Measurements from ENCODE around the gene NUDT9. TPM values are rescaled to one million over a fixed set of nuclear protein-coding genes. Genes with fewer than 3 reads are reported as not detected.
"Not testable (repeated sequence)": the region's sequence is repeated elsewhere in the genome, so short reads cannot be mapped to it uniquely, and the experiment has no call there.

NUDT9 gene
- total RNA-seq, 1 experiment from 2014 or later, result 25.4 TPM

DNA sequence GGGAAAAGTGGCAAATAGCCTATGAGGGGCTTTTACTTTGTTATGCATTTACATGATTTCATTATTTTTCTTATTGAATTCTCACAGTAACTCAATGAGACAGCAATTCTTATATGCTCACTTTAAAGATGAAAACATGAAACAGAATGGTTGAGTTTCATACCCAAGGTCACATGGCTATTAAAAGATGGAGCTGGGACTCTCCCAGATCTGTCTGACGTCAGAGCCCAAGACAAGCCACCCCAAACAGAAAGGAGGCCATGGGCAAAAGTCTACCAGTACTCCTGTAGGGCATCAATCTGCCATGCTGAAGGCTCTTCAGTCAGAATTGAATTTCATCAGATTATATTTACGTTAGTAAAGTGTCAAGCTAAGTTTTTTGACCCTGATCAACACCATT lies 44.6 kb upstream of the NUDT9 start (continued):
- TF ChIP-seq, protein P1, sequence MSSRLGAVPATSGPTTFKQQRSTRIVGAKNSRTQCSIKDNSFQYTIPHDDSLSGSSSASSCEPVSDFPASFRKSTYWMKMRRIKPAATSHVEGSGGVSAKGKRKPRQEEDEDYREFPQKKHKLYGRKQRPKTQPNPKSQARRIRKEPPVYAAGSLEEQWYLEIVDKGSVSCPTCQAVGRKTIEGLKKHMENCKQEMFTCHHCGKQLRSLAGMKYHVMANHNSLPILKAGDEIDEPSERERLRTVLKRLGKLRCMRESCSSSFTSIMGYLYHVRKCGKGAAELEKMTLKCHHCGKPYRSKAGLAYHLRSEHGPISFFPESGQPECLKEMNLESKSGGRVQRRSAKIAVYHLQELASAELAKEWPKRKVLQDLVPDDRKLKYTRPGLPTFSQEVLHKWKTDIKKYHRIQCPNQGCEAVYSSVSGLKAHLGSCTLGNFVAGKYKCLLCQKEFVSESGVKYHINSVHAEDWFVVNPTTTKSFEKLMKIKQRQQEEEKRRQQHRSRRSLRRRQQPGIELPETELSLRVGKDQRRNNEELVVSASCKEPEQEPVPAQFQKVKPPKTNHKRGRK (CRISPR knock-in tag; IDR thresholded peaks at IDR 0.05; ENCODE audit: borderline replicate concordance), result no peak
- TF ChIP-seq OVOL2 (CRISPR knock-in tag; IDR thresholded peaks at IDR 0.05; ENCODE audit: borderline replicate concordance), result no peak

DNA sequence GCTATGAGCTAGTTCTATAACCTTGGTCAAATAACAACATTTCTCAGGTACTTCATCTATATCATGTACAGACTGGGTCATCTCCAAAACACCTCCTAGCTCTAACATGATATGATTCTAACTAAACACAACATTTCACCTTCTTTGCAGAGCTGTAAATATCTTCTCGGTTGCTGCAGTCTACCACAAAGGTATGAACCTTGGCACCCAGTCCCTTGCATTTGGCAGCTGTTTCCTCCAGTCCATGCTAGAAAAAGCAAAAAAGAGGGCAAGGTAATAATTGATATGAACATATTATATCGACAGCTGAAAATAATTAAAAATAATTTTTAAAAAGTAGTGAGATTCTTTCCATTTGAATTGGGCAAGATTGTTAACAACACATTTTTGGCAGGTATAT lies 40.3 kb upstream of the NUDT9 start:
- H3K27ac Mint-ChIP-seq, result no peak overlapping the region
- peaks cover 30% of the 10 kb centered on the region for H3K36me3 Mint-ChIP-seq
- no peak for ATAC-seq

DNA sequence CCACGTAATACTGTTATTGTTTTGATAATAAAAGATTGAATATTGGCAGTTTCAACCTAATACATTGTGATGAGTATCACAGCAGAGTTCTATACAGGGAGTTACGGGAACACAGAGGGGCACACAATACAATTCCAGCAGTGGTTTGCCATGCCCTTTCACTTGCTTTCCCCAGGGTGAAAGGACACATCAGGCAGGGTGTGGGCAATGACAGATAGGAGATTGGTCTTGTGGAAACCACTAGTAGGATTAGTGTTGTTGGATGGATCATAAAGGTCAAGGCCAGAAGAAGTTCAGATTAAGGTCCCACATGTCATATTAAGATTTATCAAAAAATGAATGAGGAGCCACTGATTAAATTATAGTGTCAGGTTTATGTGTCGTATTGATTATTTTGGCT lies 39.4 kb upstream of the NUDT9 start:
- Mint-ChIP-seq H3K4me1 (no peaks in the 10 kb centered on the region), H3K4me3 (no peak overlapping the region), H3K9me3 (peaks cover 25% of the 10 kb centered on the region), H3K27ac (no peak overlapping the region), H3K27me3 (ENCODE audit: low read depth) (no peaks in the 10 kb centered on the region), H3K36me3 (peaks cover 30% of the 10 kb centered on the region)
- ATAC-seq, result no peak
- POLR2A ChIA-PET, result no interaction called here
- CTCF ChIA-PET, result no interaction called here
- TF ChIP-seq FOXP1 (CRISPR knock-in tag; IDR thresholded peaks at IDR 0.05; ENCODE audit: borderline replicate concordance), result no peak
- TF ChIP-seq, protein P2, sequence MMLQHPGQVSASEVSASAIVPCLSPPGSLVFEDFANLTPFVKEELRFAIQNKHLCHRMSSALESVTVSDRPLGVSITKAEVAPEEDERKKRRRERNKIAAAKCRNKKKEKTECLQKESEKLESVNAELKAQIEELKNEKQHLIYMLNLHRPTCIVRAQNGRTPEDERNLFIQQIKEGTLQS (CRISPR knock-in tag; conservative IDR thresholded peaks at IDR 0.05), result no peak
- TF ChIP-seq, protein P3, sequence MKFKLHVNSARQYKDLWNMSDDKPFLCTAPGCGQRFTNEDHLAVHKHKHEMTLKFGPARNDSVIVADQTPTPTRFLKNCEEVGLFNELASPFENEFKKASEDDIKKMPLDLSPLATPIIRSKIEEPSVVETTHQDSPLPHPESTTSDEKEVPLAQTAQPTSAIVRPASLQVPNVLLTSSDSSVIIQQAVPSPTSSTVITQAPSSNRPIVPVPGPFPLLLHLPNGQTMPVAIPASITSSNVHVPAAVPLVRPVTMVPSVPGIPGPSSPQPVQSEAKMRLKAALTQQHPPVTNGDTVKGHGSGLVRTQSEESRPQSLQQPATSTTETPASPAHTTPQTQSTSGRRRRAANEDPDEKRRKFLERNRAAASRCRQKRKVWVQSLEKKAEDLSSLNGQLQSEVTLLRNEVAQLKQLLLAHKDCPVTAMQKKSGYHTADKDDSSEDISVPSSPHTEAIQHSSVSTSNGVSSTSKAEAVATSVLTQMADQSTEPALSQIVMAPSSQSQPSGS (CRISPR knock-in tag; IDR thresholded peaks at IDR 0.05; ENCODE audit: borderline replicate concordance, low read depth), result no peak
- TF ChIP-seq ETV6 (CRISPR knock-in tag; IDR thresholded peaks at IDR 0.05), result no peak
- TF ChIP-seq JAZF1 (CRISPR knock-in tag; IDR thresholded peaks at IDR 0.05), result no peak
- TF ChIP-seq, protein P4, sequence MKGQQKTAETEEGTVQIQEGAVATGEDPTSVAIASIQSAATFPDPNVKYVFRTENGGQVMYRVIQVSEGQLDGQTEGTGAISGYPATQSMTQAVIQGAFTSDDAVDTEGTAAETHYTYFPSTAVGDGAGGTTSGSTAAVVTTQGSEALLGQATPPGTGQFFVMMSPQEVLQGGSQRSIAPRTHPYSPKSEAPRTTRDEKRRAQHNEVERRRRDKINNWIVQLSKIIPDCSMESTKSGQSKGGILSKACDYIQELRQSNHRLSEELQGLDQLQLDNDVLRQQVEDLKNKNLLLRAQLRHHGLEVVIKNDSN (CRISPR knock-in tag; IDR thresholded peaks at IDR 0.05), result no peak
- TF ChIP-seq CBFB (CRISPR knock-in tag; IDR thresholded peaks at IDR 0.05; ENCODE audit: low read depth), result no peak
- no peak for TF ChIP-seq GRHL2 (CRISPR knock-in tag; IDR thresholded peaks at IDR 0.05; ENCODE audit: insufficient replicate concordance, severe bottlenecking)
- TF ChIP-seq, protein P5, sequence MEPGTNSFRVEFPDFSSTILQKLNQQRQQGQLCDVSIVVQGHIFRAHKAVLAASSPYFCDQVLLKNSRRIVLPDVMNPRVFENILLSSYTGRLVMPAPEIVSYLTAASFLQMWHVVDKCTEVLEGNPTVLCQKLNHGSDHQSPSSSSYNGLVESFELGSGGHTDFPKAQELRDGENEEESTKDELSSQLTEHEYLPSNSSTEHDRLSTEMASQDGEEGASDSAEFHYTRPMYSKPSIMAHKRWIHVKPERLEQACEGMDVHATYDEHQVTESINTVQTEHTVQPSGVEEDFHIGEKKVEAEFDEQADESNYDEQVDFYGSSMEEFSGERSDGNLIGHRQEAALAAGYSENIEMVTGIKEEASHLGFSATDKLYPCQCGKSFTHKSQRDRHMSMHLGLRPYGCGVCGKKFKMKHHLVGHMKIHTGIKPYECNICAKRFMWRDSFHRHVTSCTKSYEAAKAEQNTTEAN (CRISPR knock-in tag; IDR thresholded peaks at IDR 0.05), result no peak
- no peak for TF ChIP-seq SOX15 (CRISPR knock-in tag; IDR thresholded peaks at IDR 0.05)
- TF ChIP-seq ZNF416 (CRISPR knock-in tag; IDR thresholded peaks at IDR 0.05), result no peak
- TF ChIP-seq ZNF219 (CRISPR knock-in tag; IDR thresholded peaks at IDR 0.05; ENCODE audit: borderline replicate concordance), result no peak
- no peak for DNase-seq (ENCODE audit: low spot score)

More for the DNA sequence above, 40.3 kb upstream of the NUDT9 start:
- TF ChIP-seq NFYB (CRISPR knock-in tag; conservative IDR thresholded peaks at IDR 0.05; ENCODE audit: low read depth) (no peak), ZNF671 (CRISPR knock-in tag; IDR thresholded peaks at IDR 0.05) (no peak), NR3C1 (CRISPR knock-in tag; conservative IDR thresholded peaks at IDR 0.05; ENCODE audit: low read depth) (no peak), OVOL2 (CRISPR knock-in tag; IDR thresholded peaks at IDR 0.05; ENCODE audit: borderline replicate concordance) (no peak)
- ChIA-PET POLR2A (interaction anchor here (0.9 kb wide), 1 partner anchor 9 kb away, joined by 3 read pairs; the partner anchor contains the start of gene HSD17B11), CTCF (interaction anchor here (1.2 kb wide), 1 partner anchor 9 kb away, joined by 3 read pairs; the partner anchor contains the start of gene HSD17B11)
- no peak overlapping the region for H3K4me3 Mint-ChIP-seq
- no peaks in the 10 kb centered on the region for H3K27me3 Mint-ChIP-seq (ENCODE audit: low read depth)
- no peaks in the 10 kb centered on the region for H3K4me1 Mint-ChIP-seq
- H3K9me3 Mint-ChIP-seq, result peaks cover 25% of the 10 kb centered on the region
- DNase-seq (ENCODE audit: low spot score), result no peak

DNA sequence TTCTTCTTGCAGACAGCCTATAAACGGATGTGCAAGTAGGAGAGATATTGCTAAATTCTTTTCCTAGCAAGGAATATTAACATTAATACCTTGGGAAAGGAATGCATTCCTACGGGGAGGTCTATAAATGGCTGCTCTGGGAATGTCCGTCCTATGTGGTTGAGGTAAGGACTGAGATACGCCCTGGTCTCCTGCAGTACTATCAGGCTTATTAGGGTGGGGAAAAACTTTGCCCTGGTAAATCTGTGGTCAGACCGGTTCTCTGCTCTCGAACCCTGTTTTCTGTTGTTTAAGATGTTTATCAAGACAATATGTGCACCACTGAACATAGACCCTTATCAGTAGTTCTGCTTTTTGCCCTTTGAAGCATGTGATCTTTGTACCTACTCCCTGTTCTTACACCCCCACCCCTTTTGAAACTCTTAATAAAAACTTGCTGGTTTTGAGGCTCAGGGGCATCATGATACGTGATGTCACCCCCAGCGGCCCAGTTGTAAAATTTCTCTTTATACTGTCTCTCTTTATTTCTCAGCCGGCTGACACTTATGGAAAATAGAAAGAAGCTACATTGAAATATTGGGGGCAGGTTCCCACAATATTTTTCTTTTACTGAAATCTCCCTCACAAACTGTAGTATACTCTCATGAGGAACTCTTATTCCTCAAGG lies 37.8 kb upstream of the NUDT9 start:
- H3K27me3 Mint-ChIP-seq (ENCODE audit: low read depth); POLR2A ChIA-PET; CTCF ChIA-PET; ATAC-seq; H3K27ac Mint-ChIP-seq; DNase-seq (ENCODE audit: low spot score); H3K4me3 Mint-ChIP-seq; H3K4me1 Mint-ChIP-seq: not testable (repeated sequence)
- H3K36me3 Mint-ChIP-seq, result peaks cover 40% of the 10 kb centered on the region
- peaks cover 31% of the 10 kb centered on the region for H3K9me3 Mint-ChIP-seq

All from WTC11 (cell line).